GM13976 (cell line): ENCODE measurements around the gene RNU1-1.
"Not testable (repeated sequence)": the region's sequence is repeated elsewhere in the genome, so short reads cannot be mapped to it uniquely, and the experiment has no call there.

Experiments used
- DNase-seq: peaks from one replicate; pipeline ENCODE4 v3.0.0; 2012; ENCODE audit warnings: low spot score
- in situ Hi-C: fragments of 300-500 bp; cut with MboI; formaldehyde crosslinking; loops from one replicate; pipeline ENCODE4 v1.12.0; 2022; ENCODE audit warnings: low sequenced_read_pairs, mixed read lengths, inconsistent platforms; ENCODE audit not compliant: unreplicated experiment
- TF ChIP-seq, protein P1 (sequence below): IDR thresholded peaks from 2 replicates; pipeline ENCODE4 v1.5.1; 2012; ENCODE audit warnings: borderline replicate concordance, mild to moderate bottlenecking; ENCODE audit not compliant: insufficient read depth; ENCODE audit errors: extremely low read depth, missing control alignments, control extremely low read depth

RNU1-1 gene

DNA sequence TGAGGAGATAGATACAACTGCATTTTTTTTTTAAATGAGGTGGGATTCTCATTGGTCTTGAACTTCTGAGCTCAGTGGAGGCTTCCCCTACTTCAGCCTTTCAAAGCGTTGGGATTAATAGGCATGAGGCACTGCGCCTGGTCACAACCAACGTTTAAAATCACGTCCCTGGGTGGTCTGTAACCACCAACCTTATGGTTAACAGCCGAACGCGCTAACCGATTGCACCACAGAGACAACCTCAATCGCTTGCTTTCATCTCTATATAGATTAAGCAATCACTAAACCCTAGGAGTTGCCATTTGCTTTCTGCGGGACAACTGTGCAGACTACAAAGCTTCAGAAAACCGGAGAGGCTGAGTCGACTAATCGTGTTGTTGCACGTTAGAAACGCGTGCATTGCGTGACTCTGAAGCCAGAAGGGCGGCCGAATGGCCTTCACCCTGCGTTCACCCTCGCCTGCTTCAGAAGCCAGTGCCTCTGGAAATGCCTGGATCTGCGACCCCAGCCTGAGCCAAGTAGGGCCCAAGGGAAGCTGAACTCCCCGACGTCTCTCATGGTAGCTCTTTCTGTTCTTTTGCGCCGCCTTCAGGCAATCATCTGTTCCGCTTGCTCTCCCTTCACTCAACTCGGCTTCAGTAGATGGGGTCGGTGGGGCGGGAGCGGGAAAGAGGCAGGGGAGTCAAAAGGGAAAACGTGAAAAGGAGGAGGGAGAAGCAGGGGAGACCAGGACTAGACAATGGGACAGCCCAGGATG lies 18.3 kb upstream of the RNU1-1 start:
- DNase-seq, in situ Hi-C loops: not testable (repeated sequence)

DNA sequence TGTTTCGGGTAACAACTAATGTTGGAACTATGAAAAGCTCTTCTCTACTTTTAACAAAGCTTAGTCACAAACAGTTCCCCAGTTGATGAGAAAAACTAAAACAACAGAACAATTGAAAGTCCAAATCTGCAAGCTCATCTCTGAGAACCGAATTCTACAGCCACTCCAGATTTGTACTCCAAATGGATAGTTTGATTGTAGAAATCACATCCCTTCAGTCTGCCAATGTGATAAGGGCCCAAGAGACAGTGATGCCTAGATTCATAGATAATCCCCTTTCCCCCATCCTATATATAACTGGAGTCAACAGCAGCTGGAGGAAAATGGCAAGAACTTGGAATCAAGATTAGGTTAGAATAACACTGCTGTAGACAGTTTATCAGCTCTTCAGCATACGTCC lies 14.3 kb upstream of the RNU1-1 start:
- not testable (repeated sequence) for DNase-seq

DNA sequence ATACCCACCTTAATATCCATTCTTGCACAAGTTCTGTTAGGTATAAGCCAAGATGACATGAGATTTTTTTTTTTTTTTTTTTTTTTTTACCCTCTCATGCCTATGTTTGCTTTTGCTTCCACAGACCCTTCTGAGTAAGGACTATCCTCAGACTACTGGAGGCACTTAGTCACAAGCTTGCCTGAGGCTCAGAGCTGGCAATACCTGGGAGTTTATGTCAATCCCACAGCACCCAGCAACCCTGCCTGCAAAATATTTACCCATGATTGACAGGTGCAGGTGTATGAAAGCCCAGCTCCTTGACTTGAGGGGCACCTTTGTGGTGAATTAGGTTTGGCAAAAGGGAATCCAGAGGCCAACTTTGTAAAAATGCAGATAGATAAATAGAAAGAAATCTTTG lies 11.7 kb upstream of the RNU1-1 start:
- DNase-seq, in situ Hi-C loops: not testable (repeated sequence)

More for the DNA sequence above, 14.3 kb upstream of the RNU1-1 start:
- in situ Hi-C loops = not testable (repeated sequence)

DNA sequence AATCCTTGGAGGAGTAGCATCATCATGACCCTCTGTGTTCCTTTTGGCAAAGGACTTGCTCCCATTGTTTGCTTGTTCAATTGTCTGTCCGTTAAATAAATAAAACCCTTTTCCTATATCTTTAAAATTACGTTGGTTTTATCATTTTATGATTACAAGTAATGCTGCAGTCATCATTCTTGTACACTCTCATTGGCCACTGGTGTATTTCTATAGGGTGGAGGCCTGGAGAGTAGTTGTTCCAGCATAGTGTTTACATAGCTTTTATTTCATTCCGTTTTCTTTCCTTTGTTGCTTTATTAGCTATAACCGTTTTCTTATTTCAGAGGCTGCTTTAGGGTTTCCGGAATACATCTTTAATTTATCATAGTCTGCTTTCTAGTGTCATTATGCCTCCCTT lies 7.6 kb upstream of the RNU1-1 start:
- DNase-seq, in situ Hi-C loops: not testable (repeated sequence)

DNA sequence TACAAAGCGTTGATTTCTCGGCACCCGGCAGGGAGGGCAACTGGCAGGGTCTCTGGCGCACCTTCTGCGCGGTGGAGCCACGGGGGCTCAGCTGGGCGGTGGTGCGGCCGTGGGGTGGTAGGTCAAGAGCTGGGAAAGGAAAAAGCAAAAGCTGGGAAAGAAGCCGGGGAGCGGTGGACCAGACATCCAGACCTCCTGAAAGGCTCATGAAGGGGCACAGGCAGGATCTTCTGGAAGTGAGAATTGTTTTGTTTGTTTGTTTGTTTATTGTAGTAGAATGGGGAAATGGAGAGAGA lies 7.2 kb upstream of the RNU1-1 start:
- in situ Hi-C loops = no loop called here
- DNase-seq = no peak
- TF ChIP-seq, protein P1, sequence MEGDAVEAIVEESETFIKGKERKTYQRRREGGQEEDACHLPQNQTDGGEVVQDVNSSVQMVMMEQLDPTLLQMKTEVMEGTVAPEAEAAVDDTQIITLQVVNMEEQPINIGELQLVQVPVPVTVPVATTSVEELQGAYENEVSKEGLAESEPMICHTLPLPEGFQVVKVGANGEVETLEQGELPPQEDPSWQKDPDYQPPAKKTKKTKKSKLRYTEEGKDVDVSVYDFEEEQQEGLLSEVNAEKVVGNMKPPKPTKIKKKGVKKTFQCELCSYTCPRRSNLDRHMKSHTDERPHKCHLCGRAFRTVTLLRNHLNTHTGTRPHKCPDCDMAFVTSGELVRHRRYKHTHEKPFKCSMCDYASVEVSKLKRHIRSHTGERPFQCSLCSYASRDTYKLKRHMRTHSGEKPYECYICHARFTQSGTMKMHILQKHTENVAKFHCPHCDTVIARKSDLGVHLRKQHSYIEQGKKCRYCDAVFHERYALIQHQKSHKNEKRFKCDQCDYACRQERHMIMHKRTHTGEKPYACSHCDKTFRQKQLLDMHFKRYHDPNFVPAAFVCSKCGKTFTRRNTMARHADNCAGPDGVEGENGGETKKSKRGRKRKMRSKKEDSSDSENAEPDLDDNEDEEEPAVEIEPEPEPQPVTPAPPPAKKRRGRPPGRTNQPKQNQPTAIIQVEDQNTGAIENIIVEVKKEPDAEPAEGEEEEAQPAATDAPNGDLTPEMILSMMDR = no peak

DNA sequence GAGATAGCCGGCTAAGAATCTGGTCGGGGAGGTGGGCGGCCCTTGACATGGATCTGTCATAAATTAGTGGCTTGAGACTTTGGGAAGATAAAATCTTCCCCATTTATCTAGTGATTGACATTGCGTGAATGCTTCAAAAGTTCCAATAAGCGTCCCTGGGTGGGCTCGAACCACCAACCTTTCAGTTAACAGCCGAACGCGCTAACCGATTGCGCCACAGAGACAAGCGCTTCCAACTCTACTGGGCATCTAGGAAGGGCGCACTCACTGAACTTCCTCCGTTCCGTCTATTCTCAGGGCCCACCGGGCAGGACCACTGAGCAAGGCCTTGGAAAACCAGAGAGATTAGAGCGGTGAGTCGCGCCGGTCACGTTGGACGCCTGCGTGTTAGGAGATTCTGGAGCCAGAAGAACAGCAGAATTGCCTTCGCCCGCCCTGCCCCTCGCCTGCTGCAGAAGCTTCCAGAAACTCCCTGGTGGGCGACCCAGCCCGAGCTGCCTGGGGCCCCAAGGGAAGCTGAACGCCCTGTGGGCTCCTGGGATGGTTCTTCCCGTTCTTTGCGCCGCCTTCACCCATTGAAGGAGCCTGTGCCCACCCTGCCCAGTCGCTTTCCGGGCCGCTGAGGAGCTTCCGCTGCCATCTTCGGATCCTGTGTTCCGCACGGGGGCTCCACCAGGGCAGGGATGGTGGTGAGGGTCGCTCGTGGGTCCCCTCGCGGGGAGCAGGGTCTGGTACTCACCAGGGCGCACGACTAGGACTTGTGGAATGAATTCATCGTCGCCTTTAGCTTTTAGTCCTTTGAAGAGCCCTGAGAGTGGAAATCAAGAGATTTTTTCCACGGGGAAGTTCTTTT lies 6.6 kb upstream of the RNU1-1 start:
- DNase-seq, in situ Hi-C loops: not testable (repeated sequence)

DNA sequence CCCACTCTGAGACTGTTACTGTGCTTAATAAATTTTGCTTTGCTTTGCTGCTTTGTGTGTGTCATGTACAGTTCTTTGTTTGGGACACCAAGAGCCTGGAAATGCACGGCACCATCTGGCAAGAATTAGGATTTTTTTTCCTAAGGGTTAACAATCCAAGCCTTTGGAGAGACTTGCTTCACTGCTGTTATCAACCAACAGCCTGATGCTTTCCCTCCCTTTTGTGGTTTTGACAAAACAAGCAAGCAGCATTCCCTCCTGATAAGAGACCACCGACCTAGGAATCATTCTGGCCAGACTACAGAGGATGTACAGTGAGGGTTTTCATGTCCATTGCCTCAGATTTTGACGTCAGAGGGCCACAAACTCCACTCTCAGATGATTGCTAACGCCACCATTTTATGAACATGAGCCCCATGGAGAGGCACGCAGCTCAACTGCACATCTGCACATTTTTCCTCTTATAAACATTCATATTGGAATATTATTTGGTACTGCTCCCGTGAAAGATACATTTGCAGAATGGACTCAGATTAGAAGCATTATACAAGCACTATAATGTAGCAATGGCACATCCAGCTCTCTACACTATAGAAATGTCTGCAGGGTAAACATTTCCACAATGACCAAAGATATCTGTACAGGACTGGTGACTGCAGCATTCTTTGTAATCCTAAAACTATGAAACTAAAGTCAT lies 5.3 kb upstream of the RNU1-1 start:
- in situ Hi-C loops, DNase-seq: not testable (repeated sequence)

DNA sequence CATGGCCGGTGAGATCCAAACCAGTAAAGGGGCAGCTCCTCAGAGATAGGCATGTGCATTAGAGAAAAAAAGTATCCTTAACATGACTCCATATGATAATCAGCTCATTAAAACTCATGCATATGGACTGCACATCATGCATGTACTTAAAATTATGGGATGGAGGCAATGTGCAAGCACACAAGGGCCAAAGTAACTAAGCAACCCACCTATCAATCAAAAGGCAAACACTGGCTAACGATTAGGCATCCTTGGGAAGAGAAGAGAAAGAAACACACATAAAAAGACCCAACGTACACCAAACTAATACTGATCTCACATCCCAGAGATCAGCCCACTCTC lies 4.8 kb upstream of the RNU1-1 start:
- in situ Hi-C loops, DNase-seq: not testable (repeated sequence)

DNA sequence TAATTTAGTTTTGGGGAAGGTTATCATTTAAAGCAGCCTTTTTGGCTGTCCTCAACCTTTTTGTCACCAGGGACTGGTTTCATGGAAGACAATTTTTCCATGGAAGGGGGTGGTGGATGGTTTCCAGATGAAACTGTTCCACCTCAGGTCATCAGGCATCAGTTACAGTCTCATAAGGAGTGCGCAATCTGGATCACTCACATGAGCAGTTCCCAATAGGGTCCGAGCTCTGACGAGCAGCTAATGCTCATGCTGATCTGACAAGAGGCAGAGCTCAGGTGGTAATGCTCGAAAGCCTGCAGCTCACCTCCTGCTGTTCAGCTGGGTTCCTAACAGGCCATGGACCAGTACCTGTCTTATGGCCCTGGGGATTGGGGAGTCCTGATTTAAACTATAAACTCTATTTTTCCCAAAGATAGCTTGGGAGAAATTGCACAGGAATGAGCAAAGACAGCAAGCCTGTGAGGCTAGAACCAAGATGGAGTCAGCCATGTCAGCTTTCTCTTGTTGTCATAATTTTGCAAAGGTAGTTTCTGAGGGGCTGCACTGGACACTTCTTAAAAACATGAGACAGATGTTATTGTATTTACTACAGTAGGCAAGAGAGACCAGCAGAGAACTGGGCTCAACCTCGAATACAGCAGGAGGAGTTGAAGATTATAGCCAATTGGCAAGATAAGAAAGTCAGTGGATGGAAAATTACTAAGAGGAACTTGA lies 2.8 kb upstream of the RNU1-1 start:
- DNase-seq, in situ Hi-C loops: not testable (repeated sequence)

DNA sequence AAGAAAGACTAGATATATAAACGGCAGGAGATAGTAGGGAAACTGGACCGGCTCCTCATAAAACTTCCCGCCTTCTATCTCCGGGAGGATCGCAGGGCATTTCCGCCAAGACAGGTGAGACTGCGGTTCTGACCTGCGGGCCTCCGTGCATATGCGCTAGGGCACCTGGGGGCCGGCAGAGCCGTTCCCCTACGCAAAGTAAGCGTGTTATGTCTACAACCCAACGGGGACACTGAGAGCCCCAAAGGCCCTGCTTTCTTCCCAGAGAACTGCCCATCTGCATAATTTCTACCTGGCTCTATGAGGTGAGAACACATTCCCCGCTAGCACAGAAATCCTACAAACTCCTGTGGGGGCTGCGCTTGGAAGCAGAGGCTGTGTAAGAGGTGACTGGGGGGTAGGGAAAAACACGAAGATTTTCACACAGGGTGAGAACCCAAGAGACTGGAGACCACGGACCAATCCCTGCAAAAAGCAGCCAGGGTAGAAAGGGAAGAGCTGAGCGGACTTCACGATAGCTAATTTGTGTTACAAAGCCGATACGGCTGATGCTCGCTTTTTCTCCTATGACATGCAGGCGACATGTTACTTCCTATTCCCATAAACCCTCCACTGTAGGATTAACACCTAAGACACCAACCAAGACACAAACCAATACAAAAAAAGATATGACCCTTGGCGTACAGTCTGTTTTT lies 526 bp downstream of the RNU1-1 start:
- DNase-seq = peak; percentile 65
- in situ Hi-C loops = not testable (repeated sequence)

DNA sequence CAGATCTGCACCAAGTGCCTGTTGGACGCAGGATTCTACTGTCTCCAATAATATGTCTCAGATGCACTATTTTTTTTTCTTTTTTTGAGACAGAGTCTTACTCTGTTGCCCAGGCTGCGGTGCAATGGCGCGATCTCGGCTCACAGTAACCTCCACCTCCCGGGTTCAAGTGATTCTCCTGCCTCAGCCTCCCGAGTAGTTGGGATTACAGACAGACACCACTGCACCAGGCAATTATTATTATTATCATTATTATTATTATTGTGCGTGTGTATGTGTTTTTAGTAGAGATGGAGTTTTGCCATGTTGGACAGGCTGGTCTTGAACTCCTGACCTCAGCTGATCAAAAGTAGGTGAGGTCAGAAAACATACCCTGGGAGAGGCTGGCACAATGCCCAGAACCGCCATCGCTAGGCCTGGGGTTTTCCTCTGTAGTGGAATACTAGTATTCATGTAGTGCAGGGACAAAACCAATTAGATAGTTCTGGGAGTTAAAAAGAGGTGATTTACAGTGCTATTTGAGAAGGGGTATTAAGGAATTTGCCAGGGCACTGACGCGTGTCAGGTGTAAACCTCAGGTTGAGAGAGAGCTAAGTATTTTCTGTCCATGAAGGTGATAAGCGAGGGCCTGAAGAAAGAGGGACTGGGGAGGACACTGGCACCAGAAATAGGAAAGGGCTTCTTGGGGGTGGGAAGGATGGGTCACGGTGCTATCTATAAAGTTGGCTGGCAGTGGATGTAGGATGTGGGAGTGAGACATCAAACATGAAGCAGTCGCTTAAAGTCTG lies 1.3 kb downstream of the RNU1-1 start:
- DNase-seq, in situ Hi-C loops: not testable (repeated sequence)

DNA sequence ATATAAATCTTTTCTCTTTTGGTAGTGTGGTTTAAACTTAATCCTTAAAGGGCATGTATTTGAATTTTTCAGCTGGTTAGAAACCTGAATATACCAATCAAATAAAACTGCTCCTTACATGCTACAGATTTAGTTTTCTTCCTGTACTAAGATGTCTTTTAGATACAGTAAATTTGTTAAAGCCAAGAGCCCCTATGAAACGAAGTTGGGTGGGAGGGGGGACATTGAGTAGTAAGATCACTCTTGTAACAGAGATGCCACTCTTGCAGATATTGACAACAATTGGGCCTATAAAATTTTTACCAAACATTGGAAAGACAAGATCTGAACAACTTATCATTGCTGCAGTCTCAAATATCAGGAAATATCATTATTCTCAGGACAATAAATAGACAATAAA lies 2.2 kb downstream of the RNU1-1 start:
- DNase-seq, in situ Hi-C loops: not testable (repeated sequence)

DNA sequence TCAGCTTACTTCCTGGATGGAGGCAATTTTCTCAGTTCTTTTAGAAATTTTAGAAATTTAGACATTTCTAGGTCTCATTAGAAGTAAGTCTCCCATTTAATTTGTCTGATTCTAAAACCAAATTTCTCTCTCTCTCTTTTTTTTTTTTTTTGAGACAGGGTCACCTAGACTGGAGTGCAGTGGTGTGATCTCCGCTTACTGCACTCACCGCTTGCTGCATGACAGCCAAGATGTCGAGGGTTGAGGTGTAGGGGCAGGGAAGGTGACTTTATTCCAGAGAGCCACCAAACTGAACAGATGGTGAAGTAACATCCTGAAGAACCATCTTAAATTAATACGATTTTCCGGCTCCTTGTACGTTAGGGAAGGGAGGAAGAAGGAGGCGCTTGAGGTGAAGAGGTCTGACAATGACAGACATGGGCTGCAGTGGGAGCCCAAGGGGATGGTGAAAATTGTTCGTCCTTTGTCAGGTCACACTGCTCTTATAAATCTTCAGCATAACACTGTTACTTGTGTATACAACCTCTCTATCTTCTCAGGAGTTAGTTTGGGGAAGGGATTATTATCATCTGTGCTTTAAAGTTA lies 5.1 kb downstream of the RNU1-1 start:
- DNase-seq, in situ Hi-C loops: not testable (repeated sequence)

DNA sequence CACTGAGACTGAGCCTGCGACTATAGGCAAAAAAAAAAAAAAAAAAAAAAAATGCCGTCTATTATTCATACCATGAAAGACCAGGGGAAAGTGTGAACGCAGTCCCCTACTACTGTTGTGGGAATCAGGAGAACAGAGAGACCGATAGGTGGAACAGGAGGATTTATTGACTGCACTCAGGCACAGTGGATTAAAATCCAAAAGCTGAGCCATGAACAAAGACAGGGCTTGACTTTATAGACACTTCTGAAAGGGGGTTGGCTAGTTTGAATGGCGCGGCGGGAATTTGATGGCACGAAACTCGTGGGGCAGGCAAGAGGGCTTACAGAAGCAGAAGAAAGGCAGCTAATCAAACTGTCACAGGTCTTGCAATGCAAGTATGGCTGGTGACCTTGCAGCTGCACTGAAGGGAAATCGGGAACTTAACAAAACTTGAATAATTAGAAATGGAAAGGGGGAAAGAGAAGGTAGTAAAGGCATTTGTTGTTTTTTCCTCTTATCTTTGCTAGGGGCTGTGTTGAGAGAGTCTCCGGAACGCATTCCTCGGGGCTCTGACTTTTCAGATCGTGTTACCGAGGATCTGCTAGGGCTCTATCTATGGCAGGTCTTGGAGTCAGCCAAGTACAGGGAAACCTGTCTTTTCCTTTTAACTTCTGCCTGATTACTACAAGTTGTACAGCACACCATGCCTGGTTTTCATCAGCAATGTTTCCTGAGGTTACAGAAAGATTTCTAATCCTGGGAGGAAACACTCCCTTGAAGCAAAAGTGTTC lies 7.5 kb downstream of the RNU1-1 start:
- in situ Hi-C loops, DNase-seq: not testable (repeated sequence)

DNA sequence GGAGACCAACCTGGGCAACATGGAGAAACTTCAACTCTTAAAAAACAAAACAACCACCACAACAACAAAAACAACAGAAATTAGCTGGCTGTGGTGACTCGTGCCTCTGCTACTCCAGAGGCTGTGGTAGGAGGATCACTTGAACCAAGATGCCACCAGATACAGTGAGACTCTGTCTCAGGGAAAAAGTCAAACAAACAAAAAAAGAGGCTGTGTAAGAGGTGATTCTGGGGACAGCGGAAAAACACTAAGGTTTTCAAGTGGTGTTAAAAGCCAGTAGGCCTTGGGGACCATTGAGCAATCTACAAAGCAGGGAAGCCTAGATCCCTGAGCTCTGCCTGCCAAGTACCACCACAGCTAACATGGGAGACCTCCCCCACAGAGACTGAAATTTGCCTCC lies 8.2 kb downstream of the RNU1-1 start:
- in situ Hi-C loops, DNase-seq: not testable (repeated sequence)
